OCI-LY3 (cell line): ENCODE results near the gene RAMP1.

Experiments used
- H2AFZ ChIP-seq: fragments of 200-600, 300-600 bp; shearing (Covaris generic); 2 replicates; pipeline ENCODE4 v1.6.0; 2014; ENCODE audit warnings: antibody characterized with exemption, low read depth, low read length
- H3K27ac ChIP-seq: fragments of 200-600, 300-600 bp; sonication (generic); 2 replicates; pipeline ENCODE4 v1.5.1; 2014; ENCODE audit warnings: mild to moderate bottlenecking, low read length, moderate library complexity, mixed read lengths
- H3K27me3 ChIP-seq: fragments of 200-600, 300-600 bp; sonication (generic); 2 replicates; pipeline ENCODE4 v1.6.1; 2014; ENCODE audit warnings: low read depth, low read length, mixed read lengths
- H3K36me3 ChIP-seq: fragments of 200-600, 300-600 bp; sonication (generic); replicated peaks from 2 replicates; pipeline ENCODE3; 2014; ENCODE audit warnings: low read depth, low read length, mixed read lengths
- H3K4me1 ChIP-seq: fragments of 300-600, 200-600 bp; sonication (generic); 2 replicates; pipeline ENCODE4 v1.6.1; 2014; ENCODE audit warnings: low read length, mixed read lengths
- H3K4me2 ChIP-seq: fragments of 200-600, 300-600 bp; sonication (generic); 2 replicates; pipeline ENCODE4 v1.6.1; 2014; ENCODE audit warnings: low read length, mixed read lengths
- H3K4me3 ChIP-seq: fragments of 300-600, 200-600 bp; sonication (generic); 2 replicates; pipeline ENCODE4 v1.5.1; 2014; ENCODE audit warnings: antibody characterized with exemption, mild to moderate bottlenecking, low read length, moderate library complexity
- H3K79me2 ChIP-seq: fragments of 300-600, 200-600 bp; shearing (Covaris generic); 2 replicates; pipeline ENCODE4 v1.6.1; 2014; ENCODE audit warnings: mild to moderate bottlenecking, low read length, mixed read lengths
- H3K9ac ChIP-seq: fragments of 300-600, 200-600 bp; shearing (Covaris generic); 2 replicates; pipeline ENCODE4 v1.6.0; 2014; ENCODE audit warnings: mild to moderate bottlenecking, low read length, moderate library complexity
- H3K9me3 ChIP-seq: fragments of 200-600, 300-600 bp; shearing (Covaris generic); 2 replicates; pipeline ENCODE4 v1.6.1; 2014; ENCODE audit warnings: low read length, mixed read lengths; ENCODE audit not compliant: insufficient read depth
- H4K20me1 ChIP-seq: fragments of 200-600, 300-600 bp; sonication (generic); 2 replicates; pipeline ENCODE4 v1.6.1; 2016; ENCODE audit warnings: low read length, mixed read lengths; ENCODE audit not compliant: insufficient read depth
- EZH2phosphoT487 ChIP-seq: fragments of 200-600 bp; shearing (Covaris generic); IDR thresholded peaks from 2 replicates; pipeline ENCODE4 v1.6.1; 2018; ENCODE audit warnings: antibody characterized with exemption, mixed run types, low read depth
- TF ChIP-seq, protein P1 (sequence below): fragments of 200-600, 300-600 bp; sonication (generic); IDR thresholded peaks from 2 replicates; pipeline ENCODE4 v1.5.1; 2014; ENCODE audit warnings: antibody characterized with exemption, low read length, low read depth

Gene RAMP1

DNA sequence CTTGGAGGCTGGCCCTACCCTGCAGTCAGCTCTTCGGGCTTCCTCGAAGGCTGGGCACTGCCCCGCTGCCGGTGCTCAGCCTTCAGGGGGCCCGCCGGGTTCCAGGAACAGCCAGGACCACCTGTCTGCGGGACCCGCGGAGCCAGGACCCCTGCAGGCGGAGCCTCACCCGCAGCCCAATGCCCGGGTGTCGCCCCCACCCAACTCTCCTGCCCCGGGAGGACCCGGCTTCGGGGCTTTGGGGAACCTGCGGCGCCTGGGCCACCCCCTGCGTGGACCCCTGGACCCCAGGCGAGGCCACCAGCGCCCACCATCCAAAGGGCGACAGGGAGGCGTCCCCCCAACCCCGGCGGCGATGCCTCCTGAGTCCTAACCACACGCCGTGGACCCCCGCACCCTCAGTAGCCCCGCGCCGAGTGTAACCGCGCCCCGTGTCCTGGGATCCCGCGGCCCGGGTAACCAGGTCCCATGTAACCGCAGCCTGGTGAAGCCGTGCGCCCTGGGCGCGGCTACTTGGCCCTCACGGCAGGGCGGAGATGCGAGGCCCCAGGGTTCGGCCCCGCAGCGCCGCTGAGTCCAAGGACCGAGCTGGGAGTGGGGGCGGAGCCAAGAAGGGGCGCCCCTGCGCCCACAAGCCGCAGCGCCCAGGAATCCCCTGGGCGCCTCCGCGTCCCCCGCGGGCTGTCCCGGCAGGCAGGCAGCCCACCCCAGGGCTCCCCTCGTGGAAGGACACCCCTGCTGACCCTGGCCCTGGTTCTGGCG, 96.4 kb downstream of the RAMP1 start:
- no peak overlapping the region for H3K4me3 ChIP-seq
- H3K27ac ChIP-seq = no peak overlapping the region
- H3K4me1 ChIP-seq = no peaks in the 10 kb centered on the region
- TF ChIP-seq EZH2phosphoT487 = no peak
- TF ChIP-seq, protein P1, sequence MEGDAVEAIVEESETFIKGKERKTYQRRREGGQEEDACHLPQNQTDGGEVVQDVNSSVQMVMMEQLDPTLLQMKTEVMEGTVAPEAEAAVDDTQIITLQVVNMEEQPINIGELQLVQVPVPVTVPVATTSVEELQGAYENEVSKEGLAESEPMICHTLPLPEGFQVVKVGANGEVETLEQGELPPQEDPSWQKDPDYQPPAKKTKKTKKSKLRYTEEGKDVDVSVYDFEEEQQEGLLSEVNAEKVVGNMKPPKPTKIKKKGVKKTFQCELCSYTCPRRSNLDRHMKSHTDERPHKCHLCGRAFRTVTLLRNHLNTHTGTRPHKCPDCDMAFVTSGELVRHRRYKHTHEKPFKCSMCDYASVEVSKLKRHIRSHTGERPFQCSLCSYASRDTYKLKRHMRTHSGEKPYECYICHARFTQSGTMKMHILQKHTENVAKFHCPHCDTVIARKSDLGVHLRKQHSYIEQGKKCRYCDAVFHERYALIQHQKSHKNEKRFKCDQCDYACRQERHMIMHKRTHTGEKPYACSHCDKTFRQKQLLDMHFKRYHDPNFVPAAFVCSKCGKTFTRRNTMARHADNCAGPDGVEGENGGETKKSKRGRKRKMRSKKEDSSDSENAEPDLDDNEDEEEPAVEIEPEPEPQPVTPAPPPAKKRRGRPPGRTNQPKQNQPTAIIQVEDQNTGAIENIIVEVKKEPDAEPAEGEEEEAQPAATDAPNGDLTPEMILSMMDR = no peak
- no peaks in the 10 kb centered on the region for H4K20me1 ChIP-seq
- no peaks in the 10 kb centered on the region for H3K79me2 ChIP-seq
- no peak overlapping the region for H2AFZ ChIP-seq
- H3K4me2 ChIP-seq = no peak overlapping the region
- H3K9me3 ChIP-seq = no peaks in the 10 kb centered on the region
- H3K27me3 ChIP-seq = no peaks in the 10 kb centered on the region
- H3K9ac ChIP-seq = no peak overlapping the region
- no peaks in the 10 kb centered on the region for H3K36me3 ChIP-seq

DNA sequence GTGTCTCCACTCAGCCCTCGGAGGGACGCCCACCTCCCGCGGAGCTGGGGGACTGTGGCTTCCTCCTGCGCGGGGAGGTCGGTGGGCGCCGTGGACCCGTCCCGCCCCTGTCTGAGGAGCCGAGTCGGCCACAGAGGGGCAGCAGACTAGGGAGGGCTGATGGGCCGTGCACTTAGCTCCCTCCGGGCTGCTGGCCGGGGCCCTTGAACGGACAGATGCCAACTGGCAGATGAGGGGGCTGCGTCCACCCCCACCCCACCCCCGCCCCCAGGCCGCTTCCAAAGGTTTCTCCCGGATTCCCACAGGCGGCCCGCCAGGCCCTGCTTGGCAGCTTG, 96.9 kb downstream of the RAMP1 start:
- no peaks in the 10 kb centered on the region for H3K27me3 ChIP-seq
- no peaks in the 10 kb centered on the region for H3K79me2 ChIP-seq
- no peak overlapping the region for H2AFZ ChIP-seq
- H3K4me3 ChIP-seq = no peak overlapping the region
- no peaks in the 10 kb centered on the region for H4K20me1 ChIP-seq
- no peak overlapping the region for H3K9ac ChIP-seq
- no peak overlapping the region for H3K27ac ChIP-seq
- no peak overlapping the region for H3K4me2 ChIP-seq
- TF ChIP-seq EZH2phosphoT487 = no peak
- TF ChIP-seq, protein P1 = no peak
- no peaks in the 10 kb centered on the region for H3K4me1 ChIP-seq
- no peaks in the 10 kb centered on the region for H3K9me3 ChIP-seq
- no peaks in the 10 kb centered on the region for H3K36me3 ChIP-seq

DNA sequence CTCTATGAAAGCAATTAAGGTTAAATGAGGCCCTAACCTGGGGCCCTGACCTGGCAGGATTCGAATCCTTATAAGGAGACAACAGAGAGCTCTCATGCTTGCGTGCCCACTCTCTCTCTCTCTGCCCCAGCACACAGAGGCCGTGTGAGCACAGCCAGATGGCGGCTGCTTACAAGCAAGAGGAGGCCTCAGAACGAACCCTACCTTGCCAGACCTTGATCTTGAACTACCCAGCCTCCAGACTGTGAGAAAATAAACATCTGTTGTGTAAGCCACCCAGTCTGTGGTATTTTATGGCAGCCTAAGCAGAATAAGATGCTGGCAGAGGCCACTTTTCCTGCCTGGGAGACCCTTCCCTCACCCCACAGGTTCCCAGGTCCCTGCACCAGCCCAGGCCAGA, 102.2 kb downstream of the RAMP1 start:
- H3K4me3 ChIP-seq = no peak overlapping the region
- no peaks in the 10 kb centered on the region for H3K36me3 ChIP-seq
- no peak for TF ChIP-seq EZH2phosphoT487
- TF ChIP-seq, protein P1 = no peak
- no peak overlapping the region for H3K4me2 ChIP-seq
- no peaks in the 10 kb centered on the region for H3K79me2 ChIP-seq
- no peak overlapping the region for H3K9ac ChIP-seq
- no peak overlapping the region for H3K27ac ChIP-seq
- H2AFZ ChIP-seq = no peak overlapping the region
- no peaks in the 10 kb centered on the region for H3K9me3 ChIP-seq
- H4K20me1 ChIP-seq = no peaks in the 10 kb centered on the region
- H3K27me3 ChIP-seq = no peaks in the 10 kb centered on the region
- peaks cover 4% of the 10 kb centered on the region; the same call in 1 of the 2 replicates for H3K4me1 ChIP-seq
